ENCODE results near the gene OR5H15. TPM values are rescaled to one million over a fixed set of nuclear protein-coding genes. Genes with fewer than 3 reads are reported as not detected.
"Not testable (repeated sequence)": the region's sequence is repeated elsewhere in the genome, so short reads cannot be mapped to it uniquely, and the experiment has no call there.

Gene OR5H15
- not detected in 2 replicates for total RNA-seq

DNA sequence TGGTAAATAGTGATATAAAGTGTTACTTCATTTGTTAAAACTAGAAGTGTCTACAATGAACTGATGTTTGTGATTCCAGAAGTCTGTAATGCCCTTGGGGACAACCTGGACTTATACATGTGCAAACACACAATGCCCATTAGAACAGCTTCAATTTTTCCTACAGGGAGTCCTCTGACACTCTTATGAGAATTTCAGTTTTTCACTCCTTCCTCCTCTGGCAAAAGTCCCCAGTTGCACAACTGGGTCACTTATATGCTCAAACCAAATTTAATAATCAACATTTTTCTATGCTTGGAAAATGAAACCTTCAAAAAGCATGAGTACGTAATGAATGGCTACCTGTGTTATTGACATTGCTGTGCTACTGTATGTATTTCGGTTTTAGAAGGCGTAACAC lies at the start of gene OR5H15:
Gene OR5H15 (plus strand): TSS at position 301 of the 400 bp plus-strand sequence. CDS start 2,004 bp downstream, outside the sequence.
- TF ChIP-seq, protein P1, sequence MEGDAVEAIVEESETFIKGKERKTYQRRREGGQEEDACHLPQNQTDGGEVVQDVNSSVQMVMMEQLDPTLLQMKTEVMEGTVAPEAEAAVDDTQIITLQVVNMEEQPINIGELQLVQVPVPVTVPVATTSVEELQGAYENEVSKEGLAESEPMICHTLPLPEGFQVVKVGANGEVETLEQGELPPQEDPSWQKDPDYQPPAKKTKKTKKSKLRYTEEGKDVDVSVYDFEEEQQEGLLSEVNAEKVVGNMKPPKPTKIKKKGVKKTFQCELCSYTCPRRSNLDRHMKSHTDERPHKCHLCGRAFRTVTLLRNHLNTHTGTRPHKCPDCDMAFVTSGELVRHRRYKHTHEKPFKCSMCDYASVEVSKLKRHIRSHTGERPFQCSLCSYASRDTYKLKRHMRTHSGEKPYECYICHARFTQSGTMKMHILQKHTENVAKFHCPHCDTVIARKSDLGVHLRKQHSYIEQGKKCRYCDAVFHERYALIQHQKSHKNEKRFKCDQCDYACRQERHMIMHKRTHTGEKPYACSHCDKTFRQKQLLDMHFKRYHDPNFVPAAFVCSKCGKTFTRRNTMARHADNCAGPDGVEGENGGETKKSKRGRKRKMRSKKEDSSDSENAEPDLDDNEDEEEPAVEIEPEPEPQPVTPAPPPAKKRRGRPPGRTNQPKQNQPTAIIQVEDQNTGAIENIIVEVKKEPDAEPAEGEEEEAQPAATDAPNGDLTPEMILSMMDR (IDR thresholded peaks at IDR 0.05; ENCODE audit: insufficient read depth, low read length, poor library complexity, severe bottlenecking): no peak
- Histone ChIP-seq H3K27me3 (ENCODE audit: control insufficient read depth, insufficient read depth, low read length) (no peaks in the 10 kb centered on the region), H3K4me3 (ENCODE audit: low read depth, low read length) (no peak within 1 kb of the TSS), H3K36me3 (ENCODE audit: control insufficient read depth, insufficient read depth, low read length) (no peaks in the 10 kb centered on the region)
- DNase-seq (ENCODE audit: low read depth): no peak

DNA sequence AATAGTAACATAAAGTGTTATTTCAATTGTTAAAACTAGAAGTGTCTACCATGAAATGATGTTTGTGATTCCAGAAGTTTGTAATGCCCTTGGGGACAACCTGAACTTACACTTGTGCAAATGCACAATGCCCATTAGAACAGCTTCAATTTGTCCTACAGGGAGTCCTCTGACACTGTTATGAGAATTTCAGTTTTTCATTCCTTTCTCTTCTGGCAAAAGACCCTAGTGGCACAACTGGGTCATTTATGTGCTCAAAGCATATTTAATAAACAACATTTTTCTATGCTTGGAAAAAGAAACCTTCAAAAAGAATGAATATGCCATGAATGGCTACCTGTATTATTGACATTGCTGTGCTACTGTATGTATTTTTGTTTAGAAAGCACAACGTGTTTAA lies 36.1 kb upstream of the OR5H15 start, which contains the start of gene OR5H1:
Gene OR5H1 (plus strand): TSS at position 301 of the 400 bp plus-strand sequence. CDS start 1,977 bp downstream, outside the sequence.
- Histone ChIP-seq H3K27me3 (ENCODE audit: control insufficient read depth, insufficient read depth, low read length) (no peaks in the 10 kb centered on the region), H3K36me3 (ENCODE audit: control insufficient read depth, insufficient read depth, low read length) (no peaks in the 10 kb centered on the region), H3K4me3 (ENCODE audit: low read depth, low read length) (no peak within 1 kb of the TSS)
- DNase-seq (ENCODE audit: low read depth): no peak
- TF ChIP-seq, protein P1 (IDR thresholded peaks at IDR 0.05; ENCODE audit: insufficient read depth, low read length, poor library complexity, severe bottlenecking): no peak

DNA sequence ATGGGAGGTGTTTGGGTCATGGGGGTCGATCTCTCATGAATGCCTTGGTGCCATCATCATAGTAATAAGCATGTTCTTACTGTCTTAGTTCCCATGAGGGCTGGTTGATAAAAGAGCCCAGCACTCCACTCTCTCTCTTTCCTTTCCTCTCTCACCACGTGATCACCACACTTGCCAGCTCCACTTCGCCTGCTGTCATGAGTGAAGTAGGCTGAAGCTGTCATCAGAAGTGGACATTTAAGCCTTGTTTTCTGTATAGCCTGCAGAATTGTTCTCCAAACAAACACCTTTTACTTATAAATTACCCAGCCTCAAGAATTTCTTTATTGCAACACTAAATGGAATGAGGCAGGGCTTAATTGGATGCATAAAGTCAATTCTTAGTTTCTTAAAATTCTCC lies 29.9 kb upstream of the OR5H15 start:
- H3K36me3 ChIP-seq (ENCODE audit: control insufficient read depth, insufficient read depth, low read length): no peaks in the 10 kb centered on the region
- no peak for DNase-seq (ENCODE audit: low read depth)
- TF ChIP-seq, protein P1 (IDR thresholded peaks at IDR 0.05; ENCODE audit: insufficient read depth, low read length, poor library complexity, severe bottlenecking): no peak
- H3K27me3 ChIP-seq (ENCODE audit: control insufficient read depth, insufficient read depth, low read length): no peaks in the 10 kb centered on the region
- H3K4me3 ChIP-seq (ENCODE audit: low read depth, low read length): no peak overlapping the region

DNA sequence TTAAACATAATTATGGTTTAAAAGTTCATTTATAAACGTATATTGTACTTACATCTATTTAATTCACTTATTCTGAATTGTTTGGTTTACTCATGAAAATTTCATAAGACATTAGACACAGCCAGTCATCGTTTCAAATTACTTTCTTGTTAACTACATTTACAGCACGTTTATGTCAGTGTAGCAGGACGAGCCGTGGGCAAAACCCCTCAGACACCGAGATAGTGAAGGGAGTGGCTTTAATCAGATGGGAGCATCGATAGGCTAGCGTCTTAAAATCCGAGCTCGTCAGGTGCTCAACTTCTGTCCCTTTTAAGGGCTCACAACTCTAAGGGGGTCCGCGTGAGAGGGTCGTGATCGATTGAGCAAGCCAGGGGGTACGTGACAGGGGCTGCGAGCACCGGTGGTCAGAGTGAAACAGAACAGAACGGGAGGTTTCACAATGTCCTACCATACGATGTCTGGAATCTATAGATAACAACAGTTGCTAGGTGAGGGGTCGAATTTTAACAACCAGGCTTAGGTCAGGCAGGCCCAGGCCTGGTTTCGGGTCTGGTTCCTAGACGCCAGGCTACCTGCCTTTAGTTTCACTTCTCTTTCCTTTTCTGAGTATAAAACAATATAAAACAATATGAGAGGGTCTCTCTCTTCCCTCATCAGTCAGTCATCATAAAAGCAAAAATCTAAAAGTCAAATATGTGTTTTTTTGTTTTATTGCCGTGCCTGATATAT lies 28.5 kb upstream of the OR5H15 start:
- not testable (repeated sequence) for H3K27me3 ChIP-seq (ENCODE audit: control insufficient read depth, insufficient read depth, low read length); DNase-seq (ENCODE audit: low read depth); H3K36me3 ChIP-seq (ENCODE audit: control insufficient read depth, insufficient read depth, low read length); H3K4me3 ChIP-seq (ENCODE audit: low read depth, low read length)

DNA sequence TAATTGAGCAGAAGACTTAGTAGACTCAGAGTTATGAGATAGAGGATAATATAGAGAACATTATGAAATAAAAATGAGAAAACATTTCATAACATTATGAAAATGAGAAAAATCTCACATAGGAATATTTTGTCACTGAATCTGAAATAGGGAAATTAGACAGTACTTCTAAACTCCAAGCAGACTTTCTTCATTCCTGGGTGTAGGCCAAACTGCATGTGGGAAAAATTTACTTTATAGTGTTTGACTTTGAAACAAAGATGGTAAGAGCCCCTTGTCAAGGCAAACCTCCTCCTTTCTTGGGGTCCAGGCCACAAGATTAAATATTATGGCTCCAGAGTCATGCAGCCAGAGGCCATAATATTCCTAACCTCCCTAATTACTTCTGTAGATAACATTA lies 26.0 kb upstream of the OR5H15 start:
- DNase-seq (ENCODE audit: low read depth): no peak
- H3K27me3 ChIP-seq (ENCODE audit: control insufficient read depth, insufficient read depth, low read length): no peaks in the 10 kb centered on the region
- no peaks in the 10 kb centered on the region for H3K36me3 ChIP-seq (ENCODE audit: control insufficient read depth, insufficient read depth, low read length)
- TF ChIP-seq, protein P1 (IDR thresholded peaks at IDR 0.05; ENCODE audit: insufficient read depth, low read length, poor library complexity, severe bottlenecking): no peak
- H3K4me3 ChIP-seq (ENCODE audit: low read depth, low read length): no peak overlapping the region

DNA sequence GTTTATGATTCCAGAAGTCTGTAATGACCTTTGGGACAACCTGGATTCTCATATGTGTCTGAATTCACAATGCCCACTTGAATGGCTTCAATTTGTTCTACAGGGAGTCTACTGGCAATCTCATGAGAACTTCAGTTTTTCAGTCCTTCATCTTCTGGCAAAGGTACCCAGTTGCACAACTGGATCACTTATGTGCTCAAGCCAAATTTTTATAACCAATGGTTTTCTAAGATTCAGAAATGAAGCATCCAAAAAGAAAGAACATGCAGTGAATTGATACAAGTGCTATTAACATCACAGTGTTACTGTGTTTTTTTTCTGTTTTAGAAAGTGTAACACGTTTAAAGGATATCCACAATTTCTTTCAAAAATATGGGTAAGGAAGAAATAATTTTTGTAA lies 19.3 kb upstream of the OR5H15 start, which contains the start of gene OR5H14:
Gene OR5H14 (plus strand): TSS at position 301 of the 400 bp plus-strand sequence. CDS start 1,907 bp downstream, outside the sequence.
- DNase-seq (ENCODE audit: low read depth): no peak
- no peak within 1 kb of the TSS for H3K4me3 ChIP-seq (ENCODE audit: low read depth, low read length)
- TF ChIP-seq, protein P1 (IDR thresholded peaks at IDR 0.05; ENCODE audit: insufficient read depth, low read length, poor library complexity, severe bottlenecking): no peak
- H3K36me3 ChIP-seq (ENCODE audit: control insufficient read depth, insufficient read depth, low read length): no peaks in the 10 kb centered on the region
- no peaks in the 10 kb centered on the region for H3K27me3 ChIP-seq (ENCODE audit: control insufficient read depth, insufficient read depth, low read length)

Data from kidney epithelial cell (primary cell).